ENCODE results near the gene SLC39A9.

Gene SLC39A9

GRCh38 chr14:69505338-69506240 lies 107.1 kb downstream of the SLC39A9 start:
- DNase-seq: no peak

DNA sequence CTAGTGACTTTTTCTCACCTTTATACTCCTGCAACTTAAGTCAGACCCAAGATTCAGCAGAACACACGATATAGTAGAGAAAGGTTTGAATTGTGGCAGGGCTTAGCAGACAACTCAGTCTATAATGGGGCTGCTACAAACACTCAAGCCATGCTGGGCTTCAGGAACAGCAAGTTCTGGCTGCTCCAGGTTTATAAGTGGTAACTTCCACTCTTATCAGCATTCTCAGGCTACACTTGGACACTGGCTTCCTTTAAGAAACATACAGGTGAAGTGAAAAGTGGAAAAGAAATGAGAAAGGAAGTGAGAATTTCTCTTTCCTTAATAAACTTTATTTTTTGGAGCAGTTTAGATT lies 107.7 kb downstream of the SLC39A9 start:
- no peak for DNase-seq

Data from cerebellar nuclear complex (tissue), 1 donor.